ENCODE measurements around the gene TCF7L1. TPM values are rescaled to one million over a fixed set of nuclear protein-coding genes. Genes with fewer than 3 reads are reported as not detected.

TCF7L1 gene
- total and polyA plus RNA-seq, 9 of the 15 experiments (the other 6 are each of a cell fraction or from before 2014, with no cell fraction given): 0.03 to 0.11 (median 0.07) TPM; not detected in 5

DNA sequence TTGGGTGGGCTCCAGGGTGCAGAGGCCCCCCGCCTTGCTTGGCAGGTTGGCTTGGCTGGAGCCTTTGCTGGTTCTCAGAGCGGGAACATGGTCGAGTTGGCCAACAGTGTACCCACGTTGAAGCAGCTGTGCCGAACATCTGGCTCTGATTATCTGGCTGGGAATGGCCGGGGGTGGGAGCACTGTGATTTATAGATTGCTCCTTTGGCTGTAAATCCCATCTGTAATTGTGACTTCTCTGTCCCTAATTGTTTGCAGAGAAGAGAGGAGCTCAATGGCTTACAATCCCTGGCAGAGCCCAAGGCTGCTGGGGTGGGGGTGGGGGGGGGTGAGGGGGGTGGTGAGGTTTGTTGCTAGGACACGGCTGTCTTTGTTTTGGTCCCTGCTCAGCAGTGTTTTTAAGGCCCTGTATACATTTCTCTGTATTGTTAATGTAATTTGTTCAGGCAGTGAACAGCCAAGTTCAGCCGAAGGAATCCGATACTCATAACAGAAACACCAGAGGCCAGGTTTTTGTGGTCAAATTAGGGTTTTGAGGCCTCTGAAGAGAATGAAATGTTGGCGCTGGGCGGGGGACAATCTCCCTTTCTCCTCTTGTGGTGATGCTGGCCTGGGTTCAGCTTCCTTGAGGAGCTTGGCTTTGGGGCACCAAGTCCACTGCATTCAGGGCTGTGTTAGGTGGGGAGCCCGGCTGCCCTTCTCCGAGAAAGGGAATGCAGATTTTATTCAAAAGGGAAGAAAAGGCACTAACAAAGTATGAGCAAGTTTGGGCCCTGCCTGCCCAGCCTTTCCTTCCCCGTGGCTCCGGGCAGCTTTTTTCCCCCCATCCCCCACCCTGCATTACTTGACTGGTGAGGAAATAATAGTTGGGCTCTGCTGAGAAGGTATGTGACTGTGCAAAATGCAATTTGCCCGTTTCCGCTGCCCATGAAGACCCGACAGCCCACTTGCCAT is 82.5 kb downstream of the TCF7L1 start:
- 0% methylated on average over 16 of the region's 18 CpGs for WGBS (ENCODE audit: insufficient coverage, low coverage, missing lambda C conversion rate)
- Histone ChIP-seq H3K27me3 (ENCODE audit: control insufficient read depth in 2 of 2, insufficient read depth in 2 of 2, low read length in 2 of 2) (peaks cover 42 to 55% of the 10 kb centered on the region in 2 experiments), H4K20me1 (replicated peaks; ENCODE audit: control insufficient read depth, insufficient read depth, low read length) (0 out of 2 replicates have a peak, but pooled peaks cover 7% of the 10 kb centered on the region), H3K4me3 (no peak overlapping the region), H3K9ac (ENCODE audit: insufficient read depth in 1 of 2, low read depth in 2 of 2, low read length in 2 of 2) (no peak overlapping the region), H3K4me1 (replicated peaks in 1 of 2; ENCODE audit: control insufficient read depth in 2 of 2, insufficient read depth in 2 of 2, low read length in 2 of 2) (no peaks in the 10 kb centered on the region), H3K4me2 (ENCODE audit: insufficient read depth, low read length) (no peak overlapping the region), H3K36me3 (ENCODE audit: control insufficient read depth, insufficient read depth, low read length) (no peaks in the 10 kb centered on the region), H3K79me2 (ENCODE audit: control insufficient read depth, insufficient read depth, low read length) (no peaks in the 10 kb centered on the region), H3K9me1 (ENCODE audit: control insufficient read depth, insufficient read depth, low read length) (no peaks in the 10 kb centered on the region), H3K27ac (ENCODE audit: extremely low read depth, low read depth, low read length) (no peak overlapping the region), H2AFZ (ENCODE audit: low read depth, low read length) (no peak overlapping the region), H3K9me3 (replicated peaks; ENCODE audit: control insufficient read depth, insufficient read depth, low read depth, low read length) (no peaks in the 10 kb centered on the region)
- POLR2A ChIA-PET: no interaction called here
- no TSS peak for BruUV-seq (replicated peaks)
- intact Hi-C loops (cut with micrococcal nuclease): no loop called here
- FAIRE-seq: no peak
- ATAC-seq: no peak
- in situ Hi-C loops (cut with MboI): no loop called here
- CTCF ChIA-PET (ENCODE audit: low intra/inter-chr PET ratio): no interaction called here
- DNase-seq (ENCODE audit: extremely low read depth in 1 of 4, low spot score in 3 of 4): no peak
- TF ChIP-seq, protein P1, sequence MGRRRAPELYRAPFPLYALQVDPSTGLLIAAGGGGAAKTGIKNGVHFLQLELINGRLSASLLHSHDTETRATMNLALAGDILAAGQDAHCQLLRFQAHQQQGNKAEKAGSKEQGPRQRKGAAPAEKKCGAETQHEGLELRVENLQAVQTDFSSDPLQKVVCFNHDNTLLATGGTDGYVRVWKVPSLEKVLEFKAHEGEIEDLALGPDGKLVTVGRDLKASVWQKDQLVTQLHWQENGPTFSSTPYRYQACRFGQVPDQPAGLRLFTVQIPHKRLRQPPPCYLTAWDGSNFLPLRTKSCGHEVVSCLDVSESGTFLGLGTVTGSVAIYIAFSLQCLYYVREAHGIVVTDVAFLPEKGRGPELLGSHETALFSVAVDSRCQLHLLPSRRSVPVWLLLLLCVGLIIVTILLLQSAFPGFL (CRISPR knock-in tag; IDR thresholded peaks at IDR 0.05): no peak
- TF ChIP-seq, protein P2, sequence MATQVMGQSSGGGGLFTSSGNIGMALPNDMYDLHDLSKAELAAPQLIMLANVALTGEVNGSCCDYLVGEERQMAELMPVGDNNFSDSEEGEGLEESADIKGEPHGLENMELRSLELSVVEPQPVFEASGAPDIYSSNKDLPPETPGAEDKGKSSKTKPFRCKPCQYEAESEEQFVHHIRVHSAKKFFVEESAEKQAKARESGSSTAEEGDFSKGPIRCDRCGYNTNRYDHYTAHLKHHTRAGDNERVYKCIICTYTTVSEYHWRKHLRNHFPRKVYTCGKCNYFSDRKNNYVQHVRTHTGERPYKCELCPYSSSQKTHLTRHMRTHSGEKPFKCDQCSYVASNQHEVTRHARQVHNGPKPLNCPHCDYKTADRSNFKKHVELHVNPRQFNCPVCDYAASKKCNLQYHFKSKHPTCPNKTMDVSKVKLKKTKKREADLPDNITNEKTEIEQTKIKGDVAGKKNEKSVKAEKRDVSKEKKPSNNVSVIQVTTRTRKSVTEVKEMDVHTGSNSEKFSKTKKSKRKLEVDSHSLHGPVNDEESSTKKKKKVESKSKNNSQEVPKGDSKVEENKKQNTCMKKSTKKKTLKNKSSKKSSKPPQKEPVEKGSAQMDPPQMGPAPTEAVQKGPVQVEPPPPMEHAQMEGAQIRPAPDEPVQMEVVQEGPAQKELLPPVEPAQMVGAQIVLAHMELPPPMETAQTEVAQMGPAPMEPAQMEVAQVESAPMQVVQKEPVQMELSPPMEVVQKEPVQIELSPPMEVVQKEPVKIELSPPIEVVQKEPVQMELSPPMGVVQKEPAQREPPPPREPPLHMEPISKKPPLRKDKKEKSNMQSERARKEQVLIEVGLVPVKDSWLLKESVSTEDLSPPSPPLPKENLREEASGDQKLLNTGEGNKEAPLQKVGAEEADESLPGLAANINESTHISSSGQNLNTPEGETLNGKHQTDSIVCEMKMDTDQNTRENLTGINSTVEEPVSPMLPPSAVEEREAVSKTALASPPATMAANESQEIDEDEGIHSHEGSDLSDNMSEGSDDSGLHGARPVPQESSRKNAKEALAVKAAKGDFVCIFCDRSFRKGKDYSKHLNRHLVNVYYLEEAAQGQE (IDR thresholded peaks at IDR 0.05; ENCODE audit: borderline replicate concordance): no peak
- TF ChIP-seq, protein P2 (CRISPR knock-in tag; IDR thresholded peaks at IDR 0.05; ENCODE audit: low read depth): no peak
- TF ChIP-seq, protein P3, sequence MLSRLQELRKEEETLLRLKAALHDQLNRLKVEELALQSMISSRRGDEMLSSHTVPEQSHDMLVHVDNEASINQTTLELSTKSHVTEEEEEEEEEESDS (CRISPR knock-in tag; IDR thresholded peaks at IDR 0.05): no peak
- no peak for TF ChIP-seq SREBF2 (CRISPR knock-in tag; IDR thresholded peaks at IDR 0.05)
- no peak for TF ChIP-seq NR1H2 (CRISPR knock-in tag; IDR thresholded peaks at IDR 0.05)
- TF ChIP-seq, protein P4, sequence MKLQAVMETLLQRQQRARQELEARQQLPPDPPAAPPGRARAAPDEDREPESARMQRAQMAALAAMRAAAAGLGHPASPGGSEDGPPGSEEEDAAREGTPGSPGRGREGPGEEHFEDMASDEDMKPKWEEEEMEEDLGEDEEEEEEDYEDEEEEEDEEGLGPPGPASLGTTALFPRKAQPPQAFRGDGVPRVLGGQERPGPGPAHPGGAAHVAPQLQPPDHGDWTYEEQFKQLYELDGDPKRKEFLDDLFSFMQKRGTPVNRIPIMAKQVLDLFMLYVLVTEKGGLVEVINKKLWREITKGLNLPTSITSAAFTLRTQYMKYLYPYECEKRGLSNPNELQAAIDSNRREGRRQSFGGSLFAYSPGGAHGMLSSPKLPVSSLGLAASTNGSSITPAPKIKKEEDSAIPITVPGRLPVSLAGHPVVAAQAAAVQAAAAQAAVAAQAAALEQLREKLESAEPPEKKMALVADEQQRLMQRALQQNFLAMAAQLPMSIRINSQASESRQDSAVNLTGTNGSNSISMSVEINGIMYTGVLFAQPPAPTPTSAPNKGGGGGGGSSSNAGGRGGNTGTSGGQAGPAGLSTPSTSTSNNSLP (IDR thresholded peaks at IDR 0.05; ENCODE audit: borderline replicate concordance, low read depth, low read length): no peak
- no peak for TF ChIP-seq HMG20A (CRISPR knock-in tag; conservative IDR thresholded peaks at IDR 0.05)

All from K562 (cell line).